ENCODE results near the gene PTPRN2.
"Not testable (repeated sequence)": the region's sequence is repeated elsewhere in the genome, so short reads cannot be mapped to it uniquely, and the experiment has no call there.

Gene PTPRN2

GRCh38 chr7:158587162-158588084 lies at the start of gene PTPRN2:
Gene PTPRN2 (minus strand): TSS chr7:158587823.
- peaks cover 13 to 44% (median 33%) of the 10 kb centered on the region in 5 donors for H3K27me3 ChIP-seq (ENCODE audit: control insufficient read depth in 5 of 5, insufficient read depth in 4 of 5, low read length in 5 of 5)

DNA sequence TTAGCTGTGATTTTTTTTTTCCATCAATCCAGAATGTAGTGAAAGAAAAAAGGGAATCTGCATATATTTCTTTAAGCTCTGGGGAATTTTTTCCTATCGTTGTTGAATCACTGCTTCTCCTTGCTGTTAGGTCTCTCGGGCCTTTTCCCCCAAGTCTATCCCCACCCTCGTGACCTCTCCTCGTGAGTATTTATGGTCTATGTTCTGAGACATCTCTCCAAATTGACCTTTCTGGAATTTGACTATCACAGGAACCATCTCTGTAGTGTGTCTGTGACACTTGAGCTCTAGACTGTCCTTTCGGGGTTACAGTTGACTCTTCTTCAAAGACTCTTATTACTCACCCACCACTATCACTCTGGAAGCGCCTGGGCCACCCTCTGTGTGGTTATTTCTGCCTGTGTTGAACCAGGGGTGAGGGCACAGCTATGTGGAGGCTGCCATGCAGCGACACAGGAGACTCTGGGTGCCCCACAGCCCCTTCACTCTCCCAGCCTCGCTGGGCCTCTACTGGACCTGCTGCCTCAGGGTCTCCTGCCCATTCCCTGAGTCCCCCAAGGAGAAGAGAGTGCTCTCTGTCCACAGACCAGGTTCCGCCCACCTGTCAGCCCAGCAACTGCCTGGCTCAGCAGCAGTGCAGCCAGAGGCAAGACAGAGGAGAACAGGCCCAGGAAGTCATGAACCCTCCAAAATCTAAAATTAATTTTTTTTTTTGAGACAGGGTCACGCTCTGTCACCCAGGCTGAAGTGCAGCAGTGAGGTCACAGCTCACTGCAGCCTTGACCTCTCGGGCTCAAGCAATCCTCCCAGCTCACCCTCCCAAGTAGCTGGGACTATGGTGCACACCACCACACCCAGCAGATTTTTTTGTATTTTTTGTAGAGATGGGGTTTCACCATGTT lies 45.7 kb upstream of the PTPRN2 start:
- H3K9me3 ChIP-seq (ENCODE audit: control insufficient read depth in 5 of 5, low read length in 5 of 5) = no peaks in the 10 kb centered on the region
- H3K27me3 ChIP-seq (ENCODE audit: control insufficient read depth in 5 of 5, insufficient read depth in 4 of 5, low read length in 5 of 5) = no peaks in the 10 kb centered on the region
- no peak overlapping the region for H3K27ac ChIP-seq (ENCODE audit: low read depth, low read length)
- H3K4me1 ChIP-seq (ENCODE audit: control insufficient read depth in 5 of 5, insufficient read depth in 5 of 5, low read length in 5 of 5) = no peaks in the 10 kb centered on the region
- H3K36me3 ChIP-seq (ENCODE audit: control insufficient read depth in 5 of 5, insufficient read depth in 5 of 5, low read length in 5 of 5) = peaks cover 6 to 13% (median 8%) of the 10 kb centered on the region in 5 donors
- H3K4me3 ChIP-seq (ENCODE audit: low read depth in 1 of 5, low read length in 5 of 5) = no peak overlapping the region
- no peak overlapping the region for H3K9ac ChIP-seq (ENCODE audit: low read length in 5 of 5)

More at GRCh38 chr7:158587162-158588084, at the start of gene PTPRN2:
- H3K27ac ChIP-seq (ENCODE audit: low read depth, low read length) = no peak within 1 kb of the TSS
- no peaks in the 10 kb centered on the region for H3K36me3 ChIP-seq (ENCODE audit: control insufficient read depth in 5 of 5, insufficient read depth in 5 of 5, low read length in 5 of 5)
- H3K9ac ChIP-seq (ENCODE audit: low read length in 5 of 5) = no peak within 1 kb of the TSS
- H3K4me1 ChIP-seq (ENCODE audit: control insufficient read depth in 5 of 5, insufficient read depth in 5 of 5, low read length in 5 of 5) = peaks cover 0 to 14% (median 10%) of the 10 kb centered on the region in 5 donors
- peak within 1 kb of the TSS in 1 of 5 donors; percentile 45 for H3K4me3 ChIP-seq (ENCODE audit: low read depth in 1 of 5, low read length in 5 of 5)
- peaks cover 0 to 5% (median under 1%) of the 10 kb centered on the region in 5 donors for H3K9me3 ChIP-seq (ENCODE audit: control insufficient read depth in 5 of 5, low read length in 5 of 5)

GRCh38 chr7:158631574-158632195 lies 44.1 kb upstream of the PTPRN2 start:
- Histone ChIP-seq H3K27me3 (ENCODE audit: control insufficient read depth in 5 of 5, insufficient read depth in 4 of 5, low read length in 5 of 5) (no peaks in the 10 kb centered on the region), H3K4me3 (ENCODE audit: low read depth in 1 of 5, low read length in 5 of 5) (no peak overlapping the region), H3K36me3 (ENCODE audit: control insufficient read depth in 5 of 5, insufficient read depth in 5 of 5, low read length in 5 of 5) (peaks cover 6 to 18% (median 9%) of the 10 kb centered on the region in 5 donors), H3K9ac (ENCODE audit: low read length in 5 of 5) (no peak overlapping the region), H3K4me1 (ENCODE audit: control insufficient read depth in 5 of 5, insufficient read depth in 5 of 5, low read length in 5 of 5) (no peaks in the 10 kb centered on the region), H3K27ac (ENCODE audit: low read depth, low read length) (no peak overlapping the region), H3K9me3 (ENCODE audit: control insufficient read depth in 5 of 5, low read length in 5 of 5) (no peaks in the 10 kb centered on the region)

GRCh38 chr7:158626289-158626688 lies 38.7 kb upstream of the PTPRN2 start:
- not testable (repeated sequence) for H3K4me3 ChIP-seq (ENCODE audit: low read depth in 1 of 5, low read length in 5 of 5); H3K9me3 ChIP-seq (ENCODE audit: control insufficient read depth in 5 of 5, low read length in 5 of 5); H3K4me1 ChIP-seq (ENCODE audit: control insufficient read depth in 5 of 5, insufficient read depth in 5 of 5, low read length in 5 of 5); H3K27me3 ChIP-seq (ENCODE audit: control insufficient read depth in 5 of 5, insufficient read depth in 4 of 5, low read length in 5 of 5); H3K9ac ChIP-seq (ENCODE audit: low read length in 5 of 5); H3K27ac ChIP-seq (ENCODE audit: low read depth, low read length)
- peaks cover 6 to 18% (median 9%) of the 10 kb centered on the region in 5 donors for H3K36me3 ChIP-seq (ENCODE audit: control insufficient read depth in 5 of 5, insufficient read depth in 5 of 5, low read length in 5 of 5)

DNA sequence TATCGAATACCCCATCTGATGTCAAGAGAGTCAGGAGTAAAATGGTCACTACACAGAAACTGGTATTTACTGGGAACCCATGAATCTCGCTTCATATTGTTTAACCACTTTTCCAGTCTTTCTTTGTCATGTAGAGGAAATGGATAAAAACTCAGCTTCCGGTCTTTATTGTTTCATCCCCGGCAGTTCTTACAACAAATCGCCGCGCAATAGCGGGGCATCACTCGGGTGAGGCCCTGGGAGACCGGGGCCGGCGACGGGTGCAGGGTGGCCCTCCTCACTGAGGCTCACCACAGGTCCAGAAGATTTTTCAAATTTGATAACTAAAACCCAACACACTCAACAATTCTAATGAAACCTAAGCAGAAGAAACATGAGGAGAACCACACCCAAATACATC lies 35.6 kb upstream of the PTPRN2 start:
- Histone ChIP-seq H3K9me3 (ENCODE audit: control insufficient read depth in 5 of 5, low read length in 5 of 5) (no peaks in the 10 kb centered on the region), H3K27ac (ENCODE audit: low read depth, low read length) (no peak overlapping the region), H3K4me1 (ENCODE audit: control insufficient read depth in 5 of 5, insufficient read depth in 5 of 5, low read length in 5 of 5) (no peaks in the 10 kb centered on the region), H3K4me3 (ENCODE audit: low read depth in 1 of 5, low read length in 5 of 5) (no peak overlapping the region), H3K9ac (ENCODE audit: low read length in 5 of 5) (no peak overlapping the region), H3K27me3 (ENCODE audit: control insufficient read depth in 5 of 5, insufficient read depth in 4 of 5, low read length in 5 of 5) (no peaks in the 10 kb centered on the region), H3K36me3 (ENCODE audit: control insufficient read depth in 5 of 5, insufficient read depth in 5 of 5, low read length in 5 of 5) (peaks cover 0 to 6% (median 0%) of the 10 kb centered on the region in 5 donors)

GRCh38 chr7:158620839-158621441 lies 33.3 kb upstream of the PTPRN2 start:
- Histone ChIP-seq H3K36me3 (ENCODE audit: control insufficient read depth in 5 of 5, insufficient read depth in 5 of 5, low read length in 5 of 5) (no peaks in the 10 kb centered on the region), H3K27me3 (ENCODE audit: control insufficient read depth in 5 of 5, insufficient read depth in 4 of 5, low read length in 5 of 5) (no peaks in the 10 kb centered on the region), H3K9me3 (ENCODE audit: control insufficient read depth in 5 of 5, low read length in 5 of 5) (no peaks in the 10 kb centered on the region), H3K9ac (ENCODE audit: low read length in 5 of 5) (no peak overlapping the region), H3K4me1 (ENCODE audit: control insufficient read depth in 5 of 5, insufficient read depth in 5 of 5, low read length in 5 of 5) (no peaks in the 10 kb centered on the region), H3K27ac (ENCODE audit: low read depth, low read length) (no peak overlapping the region), H3K4me3 (ENCODE audit: low read depth in 1 of 5, low read length in 5 of 5) (no peak overlapping the region)

GRCh38 chr7:158620418-158620817 lies 32.8 kb upstream of the PTPRN2 start:
- no peak overlapping the region for H3K4me3 ChIP-seq (ENCODE audit: low read depth in 1 of 5, low read length in 5 of 5)
- H3K9me3 ChIP-seq (ENCODE audit: control insufficient read depth in 5 of 5, low read length in 5 of 5) = no peaks in the 10 kb centered on the region
- no peak overlapping the region for H3K9ac ChIP-seq (ENCODE audit: low read length in 5 of 5)
- H3K27me3 ChIP-seq (ENCODE audit: control insufficient read depth in 5 of 5, insufficient read depth in 4 of 5, low read length in 5 of 5) = no peaks in the 10 kb centered on the region
- H3K27ac ChIP-seq (ENCODE audit: low read depth, low read length) = no peak overlapping the region
- no peaks in the 10 kb centered on the region for H3K4me1 ChIP-seq (ENCODE audit: control insufficient read depth in 5 of 5, insufficient read depth in 5 of 5, low read length in 5 of 5)
- H3K36me3 ChIP-seq (ENCODE audit: control insufficient read depth in 5 of 5, insufficient read depth in 5 of 5, low read length in 5 of 5) = no peaks in the 10 kb centered on the region

DNA sequence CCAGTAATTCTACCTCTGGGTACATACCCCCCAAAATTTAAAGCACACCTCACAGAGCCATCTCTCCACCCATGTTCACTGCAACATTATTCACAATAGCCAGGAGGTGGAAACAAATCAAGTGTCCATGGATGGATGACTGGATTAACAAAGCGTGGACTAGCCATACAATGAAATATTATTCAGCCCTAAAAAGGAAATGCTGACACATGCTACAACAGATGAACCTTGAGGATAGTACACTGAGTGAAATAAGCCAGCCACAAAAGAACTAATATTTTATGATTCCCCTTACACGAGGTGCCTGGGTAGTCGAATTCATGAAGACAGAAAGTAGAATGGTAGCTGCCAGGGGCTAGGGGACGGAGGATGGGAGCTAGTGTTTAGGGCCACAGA lies 31.1 kb upstream of the PTPRN2 start:
- H3K36me3 ChIP-seq (ENCODE audit: control insufficient read depth in 5 of 5, insufficient read depth in 5 of 5, low read length in 5 of 5) = no peaks in the 10 kb centered on the region
- no peaks in the 10 kb centered on the region for H3K27me3 ChIP-seq (ENCODE audit: control insufficient read depth in 5 of 5, insufficient read depth in 4 of 5, low read length in 5 of 5)
- H3K4me3 ChIP-seq (ENCODE audit: low read depth in 1 of 5, low read length in 5 of 5) = no peak overlapping the region
- H3K9ac ChIP-seq (ENCODE audit: low read length in 5 of 5) = no peak overlapping the region
- H3K4me1 ChIP-seq (ENCODE audit: control insufficient read depth in 5 of 5, insufficient read depth in 5 of 5, low read length in 5 of 5) = no peaks in the 10 kb centered on the region
- no peak overlapping the region for H3K27ac ChIP-seq (ENCODE audit: low read depth, low read length)
- no peaks in the 10 kb centered on the region for H3K9me3 ChIP-seq (ENCODE audit: control insufficient read depth in 5 of 5, low read length in 5 of 5)

DNA sequence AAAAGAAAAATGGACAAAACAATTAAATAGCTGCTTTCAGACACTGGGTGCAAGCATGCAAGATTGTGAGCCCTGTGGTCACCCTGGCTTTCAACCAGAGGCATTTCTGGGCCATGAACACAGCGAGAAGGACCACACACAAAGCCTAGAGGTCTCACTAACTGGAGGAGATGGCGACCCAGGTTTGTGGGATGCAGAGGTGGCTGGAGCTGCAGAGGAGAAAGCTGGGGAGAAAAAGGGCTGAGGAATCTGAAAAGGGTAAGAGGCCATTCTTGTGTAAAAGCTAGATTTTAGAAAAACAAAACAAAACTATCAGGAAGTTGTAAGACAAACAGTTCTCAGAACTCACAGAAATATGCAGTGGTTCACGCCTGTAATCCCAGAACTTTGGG lies 30.1 kb upstream of the PTPRN2 start:
- Histone ChIP-seq H3K27me3 (ENCODE audit: control insufficient read depth in 5 of 5, insufficient read depth in 4 of 5, low read length in 5 of 5) (no peaks in the 10 kb centered on the region), H3K36me3 (ENCODE audit: control insufficient read depth in 5 of 5, insufficient read depth in 5 of 5, low read length in 5 of 5) (no peaks in the 10 kb centered on the region), H3K27ac (ENCODE audit: low read depth, low read length) (no peak overlapping the region), H3K4me1 (ENCODE audit: control insufficient read depth in 5 of 5, insufficient read depth in 5 of 5, low read length in 5 of 5) (no peaks in the 10 kb centered on the region), H3K9ac (ENCODE audit: low read length in 5 of 5) (no peak overlapping the region), H3K9me3 (ENCODE audit: control insufficient read depth in 5 of 5, low read length in 5 of 5) (no peaks in the 10 kb centered on the region), H3K4me3 (ENCODE audit: low read depth in 1 of 5, low read length in 5 of 5) (no peak overlapping the region)
